HG03439 (cell line): Measurements from ENCODE around the gene PARD3B.

Experiments
- ATAC-seq: cut with Tn5 transposase; IDR thresholded peaks from one replicate; pipeline ENCODE4 v1.9.1; 2021; ENCODE audit warnings: mild to moderate bottlenecking, moderate library complexity; ENCODE audit not compliant: unreplicated experiment

The PARD3B gene, protein sequence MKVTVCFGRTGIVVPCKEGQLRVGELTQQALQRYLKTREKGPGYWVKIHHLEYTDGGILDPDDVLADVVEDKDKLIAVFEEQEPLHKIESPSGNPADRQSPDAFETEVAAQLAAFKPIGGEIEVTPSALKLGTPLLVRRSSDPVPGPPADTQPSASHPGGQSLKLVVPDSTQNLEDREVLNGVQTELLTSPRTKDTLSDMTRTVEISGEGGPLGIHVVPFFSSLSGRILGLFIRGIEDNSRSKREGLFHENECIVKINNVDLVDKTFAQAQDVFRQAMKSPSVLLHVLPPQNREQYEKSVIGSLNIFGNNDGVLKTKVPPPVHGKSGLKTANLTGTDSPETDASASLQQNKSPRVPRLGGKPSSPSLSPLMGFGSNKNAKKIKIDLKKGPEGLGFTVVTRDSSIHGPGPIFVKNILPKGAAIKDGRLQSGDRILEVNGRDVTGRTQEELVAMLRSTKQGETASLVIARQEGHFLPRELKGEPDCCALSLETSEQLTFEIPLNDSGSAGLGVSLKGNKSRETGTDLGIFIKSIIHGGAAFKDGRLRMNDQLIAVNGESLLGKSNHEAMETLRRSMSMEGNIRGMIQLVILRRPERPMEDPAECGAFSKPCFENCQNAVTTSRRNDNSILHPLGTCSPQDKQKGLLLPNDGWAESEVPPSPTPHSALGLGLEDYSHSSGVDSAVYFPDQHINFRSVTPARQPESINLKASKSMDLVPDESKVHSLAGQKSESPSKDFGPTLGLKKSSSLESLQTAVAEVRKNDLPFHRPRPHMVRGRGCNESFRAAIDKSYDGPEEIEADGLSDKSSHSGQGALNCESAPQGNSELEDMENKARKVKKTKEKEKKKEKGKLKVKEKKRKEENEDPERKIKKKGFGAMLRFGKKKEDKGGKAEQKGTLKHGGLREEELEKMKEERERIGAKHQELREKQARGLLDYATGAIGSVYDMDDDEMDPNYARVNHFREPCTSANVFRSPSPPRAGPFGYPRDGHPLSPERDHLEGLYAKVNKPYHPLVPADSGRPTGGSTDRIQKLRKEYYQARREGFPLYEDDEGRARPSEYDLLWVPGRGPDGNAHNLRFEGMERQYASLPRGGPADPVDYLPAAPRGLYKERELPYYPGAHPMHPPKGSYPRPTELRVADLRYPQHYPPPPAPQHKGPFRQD (N-terminal part only)

DNA sequence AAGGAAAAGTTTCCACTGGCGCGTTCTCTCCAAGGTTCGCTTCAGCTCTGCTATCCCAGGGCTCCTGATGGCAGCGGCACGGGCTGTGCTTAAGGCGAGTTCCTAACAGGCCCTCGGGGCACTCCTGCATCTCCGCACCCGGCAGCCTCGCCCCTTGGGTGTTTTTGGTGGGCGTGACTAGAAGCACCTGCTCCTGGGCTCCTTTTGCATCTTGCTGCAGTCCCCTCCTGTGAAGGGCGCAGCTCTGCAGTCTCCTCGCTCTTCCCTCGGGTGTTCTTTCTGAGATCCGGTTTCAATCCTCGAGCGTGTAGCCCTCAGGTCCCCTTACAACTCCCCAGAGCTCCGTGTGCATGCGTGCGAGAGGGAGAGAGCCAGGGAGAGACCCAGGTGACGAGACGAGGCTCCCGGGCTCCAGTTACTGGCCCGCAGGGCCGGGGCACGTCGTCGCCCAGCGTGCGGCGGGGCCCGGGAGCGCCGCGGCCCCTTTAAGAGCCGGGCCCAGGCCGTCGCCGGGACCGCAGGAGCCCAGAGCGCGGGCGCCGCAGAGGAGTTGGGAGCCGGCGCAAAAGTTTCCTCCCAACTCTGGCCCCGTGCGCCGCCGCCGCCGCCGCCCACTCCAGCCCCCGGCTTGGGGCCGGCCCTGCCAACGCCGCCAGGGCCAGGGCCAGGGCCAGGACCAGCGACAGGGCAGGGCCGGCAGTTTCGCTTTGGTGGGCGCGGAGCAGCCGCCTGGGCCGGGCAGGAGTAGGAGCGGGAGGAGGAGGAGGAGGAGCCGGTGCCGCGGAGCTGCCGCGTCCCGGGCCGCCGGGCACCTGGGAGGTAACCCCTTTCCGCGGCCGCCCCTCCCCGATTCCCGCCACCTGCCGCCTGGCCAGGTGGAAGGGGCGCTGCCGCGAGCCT, at the start of gene PARD3B:
Gene PARD3B, plus strand, starts transcription at position 515 of the 900 bp plus-strand sequence. CDS start 525 bp downstream, outside the sequence.
- ATAC-seq = no peak

- no peak for ATAC-seq
These were observed 48.5 kb upstream of the PARD3B start for GRCh38 chr2:204496779-204497178.

DNA sequence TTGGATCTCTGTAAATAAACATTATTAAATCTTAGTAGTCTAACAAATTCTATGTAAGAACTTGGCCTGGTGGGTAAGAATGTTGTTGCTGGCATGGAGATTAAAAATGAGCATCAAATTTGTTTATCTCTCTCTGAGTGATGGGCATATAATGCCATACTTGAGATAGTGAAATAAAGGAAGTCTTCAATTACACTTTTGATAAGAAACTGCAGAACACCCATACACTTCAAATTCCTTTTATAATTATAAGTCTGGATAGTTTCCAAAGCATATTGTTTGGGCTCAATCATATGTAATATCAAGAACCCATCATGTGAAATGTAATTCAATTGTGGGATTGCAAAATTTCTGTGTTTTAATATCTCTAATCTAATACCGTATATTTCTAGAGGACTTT, 47.4 kb upstream of the PARD3B start:
- no peak for ATAC-seq

- ATAC-seq = no peak
These were observed 47.0 kb upstream of the PARD3B start for GRCh38 chr2:204498291-204498690.

GRCh38 chr2:204503869-204504268, 41.4 kb upstream of the PARD3B start:
- no peak for ATAC-seq

- no peak for ATAC-seq
These were observed 40.7 kb upstream of the PARD3B start for GRCh38 chr2:204504594-204504993.

DNA sequence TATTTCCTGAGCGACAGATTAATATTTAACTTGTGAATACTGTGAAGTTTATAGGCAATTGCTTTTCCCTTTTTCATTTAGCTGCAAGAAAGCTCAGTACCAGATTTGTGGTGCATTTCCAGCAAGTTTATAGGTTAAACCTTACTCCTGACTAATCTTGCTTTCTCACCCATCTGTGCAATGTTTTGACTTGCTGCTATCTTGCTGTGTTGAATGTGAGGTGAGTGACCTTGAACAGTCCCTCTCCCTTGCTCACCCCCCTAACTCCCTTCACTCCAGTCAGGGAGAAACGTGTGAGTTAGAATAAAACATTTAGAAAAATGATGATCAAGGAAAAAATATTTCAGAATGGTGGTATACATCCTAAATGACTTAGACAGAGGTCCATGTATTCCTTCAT, 39.8 kb upstream of the PARD3B start:
- no peak for ATAC-seq

DNA sequence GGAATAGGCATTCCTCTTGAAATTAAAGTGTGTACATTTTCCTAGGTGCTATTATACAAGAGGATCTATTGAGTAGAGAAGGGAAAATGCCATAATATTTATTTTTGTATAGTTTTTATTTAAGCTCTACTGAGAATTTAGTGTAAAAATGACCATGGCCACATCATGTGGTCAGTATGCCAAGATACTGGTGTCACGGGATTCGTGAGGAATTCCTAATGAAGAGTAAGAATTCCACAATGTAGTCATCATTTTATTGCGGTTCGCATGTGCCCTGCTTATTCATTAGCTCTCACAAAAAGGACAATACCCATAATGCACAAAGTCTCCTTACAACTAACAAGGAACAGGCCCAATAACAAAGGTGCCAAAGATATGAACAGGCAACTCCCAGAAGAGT, 39.3 kb upstream of the PARD3B start:
- ATAC-seq = no peak

- no peak for ATAC-seq
These were observed 37.6 kb upstream of the PARD3B start for GRCh38 chr2:204507636-204508035.

DNA sequence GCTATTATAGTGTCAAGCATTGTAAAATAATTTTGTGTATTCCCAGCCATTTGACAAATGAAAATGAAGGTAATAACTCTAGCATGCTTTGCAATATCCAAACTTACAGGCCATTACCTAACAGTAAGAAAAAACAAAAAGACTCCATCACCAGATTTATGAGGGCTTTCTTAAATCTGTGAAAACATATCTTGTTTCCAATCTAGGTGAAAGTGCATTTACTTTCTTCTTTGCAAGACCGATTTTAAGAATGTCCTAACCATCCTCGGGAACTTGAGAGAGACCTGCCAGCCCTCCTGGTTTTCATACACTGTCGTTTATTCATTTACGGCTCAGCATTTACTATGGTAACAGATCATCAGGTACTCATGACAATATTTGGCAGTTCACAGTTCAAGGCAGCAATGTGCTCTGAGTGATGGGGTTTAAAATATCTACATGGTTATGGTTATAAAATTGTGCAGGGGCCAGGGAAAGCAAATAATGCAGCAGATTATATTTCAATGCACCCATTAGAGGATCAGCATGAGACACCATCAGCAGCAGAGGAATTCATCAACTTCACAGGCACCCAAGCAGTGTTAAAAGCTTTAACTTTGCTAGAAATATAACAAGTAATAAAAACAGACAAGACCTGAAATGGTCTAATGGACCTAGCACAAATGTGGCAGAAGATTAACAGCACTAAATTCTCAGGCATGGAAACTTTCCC, 34.4 kb upstream of the PARD3B start:
- ATAC-seq = no peak

DNA sequence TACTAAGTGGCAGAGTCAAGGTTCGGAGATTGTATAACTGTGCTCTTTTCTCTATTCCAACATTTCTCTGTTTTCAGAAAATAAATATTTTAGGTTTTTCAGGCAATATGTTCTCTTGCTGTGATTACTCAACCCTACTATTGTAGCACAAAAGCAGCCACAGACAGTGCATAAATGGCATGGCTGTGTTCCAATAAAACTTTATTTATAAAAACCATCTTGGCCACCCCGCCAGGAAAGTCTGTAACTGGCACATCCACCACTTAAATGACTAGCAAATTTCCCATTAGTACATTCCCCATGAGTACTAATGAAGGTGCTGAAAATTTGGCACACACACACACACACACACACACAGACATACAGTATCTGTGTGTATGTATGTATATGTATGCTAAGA, 30.8 kb upstream of the PARD3B start:
- no peak for ATAC-seq

DNA sequence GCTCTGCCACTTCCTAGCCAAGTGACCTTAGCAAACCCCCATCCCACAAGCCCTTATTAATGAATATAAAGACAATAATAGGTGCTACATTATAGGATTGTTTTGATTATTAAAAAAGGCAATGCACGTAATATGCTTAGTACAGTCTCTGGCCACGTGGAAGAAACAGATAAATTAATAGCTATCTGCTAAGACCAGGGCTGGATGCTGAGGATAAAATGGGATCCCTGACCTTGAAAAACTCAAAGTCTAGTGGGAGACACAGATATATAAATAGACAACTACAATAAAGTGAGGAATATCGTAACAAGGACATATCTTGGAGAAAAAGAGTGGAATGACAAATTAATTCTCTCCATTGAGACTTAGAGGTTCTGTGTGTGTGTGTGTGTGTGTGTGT, 29.9 kb upstream of the PARD3B start:
- no peak for ATAC-seq

DNA sequence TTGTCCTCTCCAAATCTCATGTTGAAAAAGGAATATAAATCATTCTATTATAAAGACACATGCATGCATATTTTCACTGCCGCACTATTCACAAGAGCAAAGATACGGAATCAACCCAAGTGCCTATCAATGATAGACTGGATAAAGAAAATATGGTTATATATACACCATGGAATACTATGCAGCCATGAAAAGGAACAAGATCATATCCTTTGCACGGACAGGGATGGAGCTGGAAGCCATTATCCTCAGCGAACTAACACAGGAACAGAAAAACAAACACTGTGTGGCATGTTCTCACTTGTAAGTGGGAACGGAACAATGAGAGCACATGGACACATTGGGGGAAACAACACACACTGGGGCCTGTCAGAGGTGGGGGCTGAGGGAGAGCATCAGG, 28.1 kb upstream of the PARD3B start:
- no peak for ATAC-seq

- no peak for ATAC-seq
These were observed 15.3 kb upstream of the PARD3B start for GRCh38 chr2:204529795-204530463.

GRCh38 chr2:204530464-204530805, 14.8 kb upstream of the PARD3B start:
- no peak for ATAC-seq

GRCh38 chr2:204533629-204534370, 11.5 kb upstream of the PARD3B start:
- ATAC-seq = no peak

- no peak for ATAC-seq
These were observed 9.9 kb upstream of the PARD3B start for GRCh38 chr2:204535356-204535755.

DNA sequence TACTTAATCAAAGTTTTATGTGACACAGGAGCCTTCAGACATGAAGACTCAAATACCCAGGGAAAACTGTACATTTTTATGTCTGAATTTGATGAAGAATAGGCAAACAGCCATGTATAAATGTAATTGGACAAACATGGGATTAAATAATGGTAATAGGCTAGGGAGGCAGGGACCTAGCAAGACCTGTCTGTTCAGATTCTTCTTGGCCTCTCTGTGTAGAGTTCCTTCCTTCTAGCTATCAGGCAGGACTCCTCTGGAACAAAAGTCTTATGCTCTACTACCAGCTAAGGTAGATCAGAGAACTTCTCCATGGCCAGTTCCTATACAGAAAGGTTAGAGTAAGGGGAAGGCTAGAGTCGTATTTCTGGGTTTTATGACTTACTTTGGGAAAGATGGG, 9.5 kb upstream of the PARD3B start:
- no peak for ATAC-seq
